Ascending aorta (tissue), 2 donors: Measurements from ENCODE around the gene FAM229B. TPM values are rescaled to one million over a fixed set of nuclear protein-coding genes. Genes with fewer than 3 reads are reported as not detected.

Experiments used
- DNase-seq, 2 donors: peaks; one replicate each; pipeline ENCODE4 v3.0.0-alpha.2; 2019; ENCODE audit warnings: low spot score in 2 of 2
- H3K27ac ChIP-seq, 2 donors: fragments of 200-600 bp; sonication (generic); one replicate each; pipeline ENCODE4 v1.5.1; 2016 to 2017; ENCODE audit warnings: mild to moderate bottlenecking in 1 of 2
- H3K27me3 ChIP-seq: fragments of 200-600 bp; sonication (generic); one replicate; pipeline ENCODE4 v1.5.1; 2017
- H3K36me3 ChIP-seq, 2 donors: fragments of 200-600 bp; sonication (generic); one replicate each; pipeline ENCODE4 v1.5.1; 2016
- H3K4me1 ChIP-seq, 2 donors: fragments of 200-600 bp; sonication (generic); one replicate each; pipeline ENCODE4 v1.5.1; 2016 to 2017; ENCODE audit warnings: mild to moderate bottlenecking in 1 of 2
- H3K4me3 ChIP-seq, 2 donors: fragments of 200-600 bp; sonication (generic); one replicate each; pipeline ENCODE4 v1.5.1; 2016 to 2017; ENCODE audit warnings: mild to moderate bottlenecking in 1 of 2
- H3K9me3 ChIP-seq, 2 donors: fragments of 200-600 bp; sonication (generic); one replicate each; pipeline ENCODE4 v1.5.1; 2016
- intact Hi-C: fragments of 100-400 bp; cut with DNase I; formaldehyde crosslinking; loops from one replicate; pipeline ENCODE4 v1.15.1; 2023
- total RNA-seq: library from RNA; depleted of rRNA; stranded (reverse); fragments of >200 nt; gene quantifications from one replicate; pipeline ENCODE4 v1.1.0, GENCODE V29; 2016
- TF ChIP-seq, protein P1 (sequence below), 3 experiments: fragments of 200-600 bp in 2 of 3; fragments of 450-650 bp in 1 of 3; sonication (generic) in 2 of 3; IDR thresholded peaks; one replicate each; pipeline ENCODE4 v1.5.1; 2016 to 2019; ENCODE audit warnings: antibody characterized with exemption in 3 of 3, mild to moderate bottlenecking in 1 of 3, moderate library complexity in 1 of 3

Gene FAM229B
- total RNA-seq: 5.5 TPM

GRCh38 chr6:112087136-112087911, at the start of gene FAM229B, which contains the start of gene TUBE1:
Gene FAM229B (plus strand): TSS chr6:112087591. CDS start chr6:112099284, 11,693 bp downstream.
Gene TUBE1 (minus strand): TSS chr6:112087482. CDS start chr6:112087434, 48 bp downstream.
- H3K27ac ChIP-seq: peak within 1 kb of the TSS; percentile 73 to 76
- peak; percentile 87 to 96 for DNase-seq
- peaks cover 0 to 2% of the 10 kb centered on the region in 2 donors for H3K4me1 ChIP-seq
- H3K9me3 ChIP-seq: no peaks in the 10 kb centered on the region
- H3K27me3 ChIP-seq: no peaks in the 10 kb centered on the region
- intact Hi-C loops: loop anchor here (5.0 kb wide), 1 partner anchor 225 kb away; no protein-coding TSS in a partner anchor
- TF ChIP-seq, protein P1, sequence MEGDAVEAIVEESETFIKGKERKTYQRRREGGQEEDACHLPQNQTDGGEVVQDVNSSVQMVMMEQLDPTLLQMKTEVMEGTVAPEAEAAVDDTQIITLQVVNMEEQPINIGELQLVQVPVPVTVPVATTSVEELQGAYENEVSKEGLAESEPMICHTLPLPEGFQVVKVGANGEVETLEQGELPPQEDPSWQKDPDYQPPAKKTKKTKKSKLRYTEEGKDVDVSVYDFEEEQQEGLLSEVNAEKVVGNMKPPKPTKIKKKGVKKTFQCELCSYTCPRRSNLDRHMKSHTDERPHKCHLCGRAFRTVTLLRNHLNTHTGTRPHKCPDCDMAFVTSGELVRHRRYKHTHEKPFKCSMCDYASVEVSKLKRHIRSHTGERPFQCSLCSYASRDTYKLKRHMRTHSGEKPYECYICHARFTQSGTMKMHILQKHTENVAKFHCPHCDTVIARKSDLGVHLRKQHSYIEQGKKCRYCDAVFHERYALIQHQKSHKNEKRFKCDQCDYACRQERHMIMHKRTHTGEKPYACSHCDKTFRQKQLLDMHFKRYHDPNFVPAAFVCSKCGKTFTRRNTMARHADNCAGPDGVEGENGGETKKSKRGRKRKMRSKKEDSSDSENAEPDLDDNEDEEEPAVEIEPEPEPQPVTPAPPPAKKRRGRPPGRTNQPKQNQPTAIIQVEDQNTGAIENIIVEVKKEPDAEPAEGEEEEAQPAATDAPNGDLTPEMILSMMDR (IDR thresholded peaks at IDR 0.05): peak in 1 of 3 experiments; percentile 26
- peak within 1 kb of the TSS; percentile 71 to 91 for H3K4me3 ChIP-seq
- H3K36me3 ChIP-seq: no peaks in the 10 kb centered on the region

DNA sequence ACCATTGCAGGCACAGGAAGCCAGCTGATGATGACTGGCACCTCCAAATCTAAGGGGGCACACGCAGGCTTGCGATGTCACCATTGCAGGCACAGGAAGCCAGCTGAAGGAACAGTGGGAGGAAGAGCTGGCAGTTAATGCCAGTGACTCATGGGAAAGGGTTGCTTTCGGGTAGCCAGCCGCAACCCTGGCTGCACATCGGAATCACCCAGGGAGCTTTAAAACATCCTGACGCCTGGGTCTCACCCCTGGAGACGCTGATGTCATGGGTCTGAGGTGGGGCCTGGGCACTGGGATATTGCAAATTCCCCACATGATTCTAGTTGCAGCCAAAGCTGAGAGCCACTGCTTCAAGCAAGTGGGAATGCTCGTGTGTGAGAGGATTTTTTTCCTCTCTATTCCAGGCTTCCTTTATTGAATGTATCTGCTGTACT, 49.6 kb upstream of the FAM229B start:
- peak; percentile 54 to 96 for DNase-seq
- TF ChIP-seq, protein P1 (IDR thresholded peaks at IDR 0.05): no peak
- H3K27me3 ChIP-seq: no peaks in the 10 kb centered on the region
- H3K4me1 ChIP-seq: peaks cover 5 to 29% of the 10 kb centered on the region in 2 donors
- H3K27ac ChIP-seq: peak overlapping the region; percentile 83 to 93
- H3K36me3 ChIP-seq: no peaks in the 10 kb centered on the region
- intact Hi-C loops: loop anchor here (2.0 to 10.0 kb wide), 3 partner anchors 19 to 553 kb away; partner anchors contain the start of genes REV3L and TRAF3IP2
- H3K9me3 ChIP-seq: no peaks in the 10 kb centered on the region
- no peak overlapping the region for H3K4me3 ChIP-seq

- intact Hi-C loops: loop anchor here (2.0 to 10.0 kb wide), 2 partner anchors 433 to 553 kb away; partner anchors contain the start of genes REV3L and TRAF3IP2
Measured at GRCh38 chr6:112038268-112038667, 49.1 kb upstream of the FAM229B start.

GRCh38 chr6:112038756-112039430, 48.5 kb upstream of the FAM229B start:
- peaks cover 5 to 29% of the 10 kb centered on the region in 2 donors for H3K4me1 ChIP-seq
- H3K27me3 ChIP-seq: no peaks in the 10 kb centered on the region
- H3K27ac ChIP-seq: peak overlapping the region; percentile 83 to 93
- intact Hi-C loops: loop anchor here (2.0 to 10.0 kb wide), 2 partner anchors 434 to 554 kb away; partner anchors contain the start of genes REV3L and TRAF3IP2
- TF ChIP-seq, protein P1 (IDR thresholded peaks at IDR 0.05): no peak
- no peak overlapping the region for H3K4me3 ChIP-seq
- H3K36me3 ChIP-seq: no peaks in the 10 kb centered on the region
- no peak for DNase-seq
- H3K9me3 ChIP-seq: no peaks in the 10 kb centered on the region

More at GRCh38 chr6:112038268-112038667, 49.1 kb upstream of the FAM229B start:
- TF ChIP-seq, protein P1 (IDR thresholded peaks at IDR 0.05): no peak
- Histone ChIP-seq H3K27ac (peak overlapping the region; percentile 83 to 93), H3K9me3 (no peaks in the 10 kb centered on the region), H3K4me3 (no peak overlapping the region), H3K36me3 (no peaks in the 10 kb centered on the region), H3K4me1 (peaks cover 5 to 31% of the 10 kb centered on the region in 2 donors), H3K27me3 (no peaks in the 10 kb centered on the region)
- no peak for DNase-seq

DNA sequence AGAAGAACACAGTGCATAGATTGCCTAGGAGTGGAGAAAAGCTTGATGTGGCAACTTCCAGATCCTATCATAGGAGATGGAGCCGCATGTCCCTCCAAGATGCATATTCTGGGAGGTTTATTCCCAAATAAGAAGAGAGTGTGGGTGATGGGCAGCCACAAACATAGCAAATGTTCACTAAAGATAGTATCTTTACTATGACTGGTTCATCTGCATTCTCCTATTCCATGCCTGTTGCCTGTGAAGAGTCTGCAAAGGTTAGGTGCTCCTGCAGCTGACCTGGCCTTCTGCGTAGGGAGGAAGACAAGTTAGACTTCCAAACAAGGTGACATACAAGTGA, 48.0 kb upstream of the FAM229B start:
- Histone ChIP-seq H3K36me3 (no peaks in the 10 kb centered on the region), H3K27ac (peak overlapping the region; percentile 83 to 93), H3K27me3 (no peaks in the 10 kb centered on the region), H3K9me3 (no peaks in the 10 kb centered on the region), H3K4me3 (no peak overlapping the region), H3K4me1 (peaks cover 5 to 27% of the 10 kb centered on the region in 2 donors)
- TF ChIP-seq, protein P1 (IDR thresholded peaks at IDR 0.05): no peak
- DNase-seq: no peak
- intact Hi-C loops: loop anchor here (2.0 to 10.0 kb wide), 2 partner anchors 435 to 555 kb away; partner anchors contain the start of genes REV3L and TRAF3IP2
